Thymus (tissue), 11 donors: ENCODE data around the gene BASP1. TPM values are rescaled to one million over a fixed set of nuclear protein-coding genes. Genes with fewer than 3 reads are reported as not detected.

Experiments
- DNase-seq, 9 donors: peaks; one replicate each; pipeline ENCODE4 v3.0.0-alpha.2; 2013; ENCODE audit warnings: low spot score in 9 of 9, low read depth in 6 of 9, missing footprints in 1 of 9
- H3K27ac ChIP-seq, 2 donors: one replicate each; pipeline ENCODE4 v1.5.1; 2013; ENCODE audit warnings: control low read depth in 1 of 2, low read depth in 1 of 2, low read length in 1 of 2, mild to moderate bottlenecking in 1 of 2, moderate library complexity in 1 of 2
- H3K27me3 ChIP-seq, 2 donors: one replicate each; pipeline ENCODE4 v1.5.1; 2013; ENCODE audit warnings: low read length in 1 of 2; ENCODE audit not compliant: control insufficient read depth in 2 of 2, insufficient read depth in 1 of 2
- H3K36me3 ChIP-seq, 2 donors: one replicate each; pipeline ENCODE4 v1.5.1; 2013; ENCODE audit warnings: low read length in 1 of 2, mild to moderate bottlenecking in 1 of 2, moderate library complexity in 1 of 2; ENCODE audit not compliant: control insufficient read depth in 2 of 2, insufficient read depth in 2 of 2
- H3K4me1 ChIP-seq, 2 donors: one replicate each; pipeline ENCODE4 v1.5.1; 2013; ENCODE audit warnings: low read length in 2 of 2; ENCODE audit not compliant: control insufficient read depth in 2 of 2, insufficient read depth in 2 of 2
- H3K4me3 ChIP-seq, 2 donors: one replicate each; pipeline ENCODE4 v1.5.1; 2013; ENCODE audit warnings: low read length in 2 of 2, control low read depth in 1 of 2, mild to moderate bottlenecking in 1 of 2
- H3K9me3 ChIP-seq, 2 donors: one replicate each; pipeline ENCODE4 v1.5.1; 2013; ENCODE audit warnings: low read length in 1 of 2, mild to moderate bottlenecking in 1 of 2; ENCODE audit not compliant: control insufficient read depth in 2 of 2, insufficient read depth in 1 of 2
- WGBS: extraction: QIAGEN DNeasy Blood & Tissue Kit; methylation state at CpG from one replicate; pipeline ENCODE4 v1.1.7; 2013; 5-methylcytosine and 5-hydroxymethylcytosine counted together
- polyA plus RNA-seq: library from polyadenylated mRNA; stranded (reverse); fragments of 200-250 nt; gene quantifications from one replicate; pipeline ENCODE4 v1.2.3, GENCODE V29; 2013
- total RNA-seq: library from RNA; stranded (reverse); fragments of 120-200 nt; gene quantifications from one replicate; pipeline ENCODE4 v1.2.4, GENCODE V29; 2013
- donor health status: healthy.

Gene BASP1
- total and polyA plus RNA-seq, 2 donors = 24.3 to 53.5 TPM

DNA sequence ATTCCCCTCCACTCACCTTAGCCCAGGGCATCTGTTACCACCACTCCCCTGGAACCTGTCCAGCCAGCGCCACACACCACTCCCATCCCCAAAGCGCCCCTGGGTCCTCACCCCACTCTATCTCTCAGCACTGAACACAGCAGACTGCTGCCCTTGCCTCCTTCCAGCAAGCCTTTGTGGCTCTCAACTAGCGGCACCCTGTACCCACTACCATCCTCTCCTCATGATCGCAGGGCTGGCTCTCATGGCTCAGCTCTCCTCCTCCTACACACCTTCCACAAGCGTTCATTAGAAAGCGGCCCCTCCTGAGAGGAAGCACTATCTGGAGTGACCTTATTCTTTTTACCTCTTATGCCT, 13.3 kb upstream of the BASP1 start:
- no peak for DNase-seq
- 86% methylated on average over 6 of the region's 6 CpGs for WGBS
- no peaks in the 10 kb centered on the region for H3K27me3 ChIP-seq
- no peak overlapping the region for H3K4me3 ChIP-seq
- H3K36me3 ChIP-seq = no peaks in the 10 kb centered on the region
- no peaks in the 10 kb centered on the region for H3K4me1 ChIP-seq
- H3K9me3 ChIP-seq = no peaks in the 10 kb centered on the region
- no peak overlapping the region for H3K27ac ChIP-seq

DNA sequence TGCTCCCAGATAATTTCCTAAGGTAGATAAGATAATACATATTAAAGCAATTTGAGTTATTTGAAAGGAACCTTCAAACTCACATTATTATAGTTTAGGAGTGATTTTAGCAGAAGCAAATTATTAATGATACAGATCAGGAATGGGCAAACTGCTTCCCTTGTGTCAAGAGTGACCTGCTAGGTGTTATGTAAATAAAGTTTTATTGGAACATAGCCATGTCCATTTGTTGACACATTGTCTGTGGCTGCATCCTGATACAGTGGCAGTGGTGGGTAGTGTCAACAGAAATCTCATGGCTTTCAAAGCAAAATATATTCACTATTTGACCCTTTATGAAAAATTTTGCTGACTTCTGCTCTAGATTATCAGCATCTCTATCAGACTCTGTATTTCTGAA, 11.4 kb upstream of the BASP1 start:
- no peak for DNase-seq
- Histone ChIP-seq H3K4me3 (no peak overlapping the region), H3K27me3 (no peaks in the 10 kb centered on the region), H3K27ac (no peak overlapping the region), H3K4me1 (no peaks in the 10 kb centered on the region), H3K9me3 (no peaks in the 10 kb centered on the region), H3K36me3 (no peaks in the 10 kb centered on the region)

- Histone ChIP-seq H3K9me3 (no peaks in the 10 kb centered on the region), H3K4me1 (peaks cover 0 to 9% of the 10 kb centered on the region in 2 donors), H3K36me3 (no peaks in the 10 kb centered on the region), H3K27me3 (peaks cover 6 to 15% of the 10 kb centered on the region in 2 donors), H3K27ac (no peak overlapping the region), H3K4me3 (no peak overlapping the region)
- 89% methylated on average over 4 of the region's 4 CpGs for WGBS
- DNase-seq = no peak
These were observed 5.2 kb upstream of the BASP1 start for GRCh38 chr5:17212191-17212590.

- H3K4me3 ChIP-seq = no peak overlapping the region
- 76% methylated on average over 3 of the region's 3 CpGs for WGBS
- H3K27ac ChIP-seq = no peak overlapping the region
- H3K4me1 ChIP-seq = peaks cover 0 to 9% of the 10 kb centered on the region in 2 donors
- H3K9me3 ChIP-seq = no peaks in the 10 kb centered on the region
- no peaks in the 10 kb centered on the region for H3K36me3 ChIP-seq
- no peak for DNase-seq
- H3K27me3 ChIP-seq = peaks cover 12 to 20% of the 10 kb centered on the region in 2 donors
These were observed 4.4 kb upstream of the BASP1 start for GRCh38 chr5:17212996-17213395.

DNA sequence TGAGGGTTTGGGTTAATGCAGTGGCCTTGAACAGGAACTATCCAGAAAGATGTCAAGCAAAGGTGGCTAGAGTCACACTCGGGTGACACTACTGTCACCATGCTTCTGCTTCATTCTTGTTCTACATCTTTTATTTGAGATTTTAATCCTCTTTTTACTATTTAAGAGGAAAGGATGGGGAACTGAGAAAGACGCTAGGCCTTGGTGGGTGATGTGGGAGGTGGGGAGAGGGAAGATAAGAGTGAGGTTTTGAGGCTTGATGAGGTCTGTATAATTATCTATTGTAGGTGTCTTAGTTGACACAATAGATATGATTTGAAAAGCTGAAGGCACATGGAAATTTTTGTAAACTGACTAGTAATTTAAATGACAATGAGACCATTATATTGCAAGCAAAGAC, 3.5 kb upstream of the BASP1 start:
- H3K27ac ChIP-seq = no peak overlapping the region
- H3K9me3 ChIP-seq = no peaks in the 10 kb centered on the region
- WGBS = 84% methylated on average over 2 of the region's 2 CpGs
- H3K36me3 ChIP-seq = no peaks in the 10 kb centered on the region
- H3K27me3 ChIP-seq = peaks cover 21 to 29% of the 10 kb centered on the region in 2 donors
- peaks cover 0 to 13% of the 10 kb centered on the region in 2 donors for H3K4me1 ChIP-seq
- no peak for DNase-seq
- H3K4me3 ChIP-seq = no peak overlapping the region

DNA sequence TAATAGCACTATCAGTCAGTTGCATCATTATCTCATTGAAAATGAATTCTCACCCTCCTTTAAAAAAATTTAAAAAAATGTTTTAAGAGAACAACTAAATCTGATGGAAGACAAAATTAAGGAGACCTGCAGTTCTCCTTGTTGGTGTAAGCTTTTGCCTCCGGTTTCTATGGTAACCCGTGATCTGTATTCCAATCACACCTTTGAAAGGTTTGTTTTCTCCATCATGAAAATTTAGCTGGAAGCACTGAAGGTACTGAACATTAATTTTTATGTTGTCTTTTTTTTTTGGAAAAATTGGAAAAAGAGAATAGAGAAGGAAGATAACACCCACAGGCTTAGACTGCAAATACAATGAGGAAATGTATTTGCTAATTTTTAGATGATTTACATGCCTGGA, 2.5 kb upstream of the BASP1 start:
- DNase-seq = no peak
- peaks cover 0 to 13% of the 10 kb centered on the region in 2 donors for H3K4me1 ChIP-seq
- H3K27ac ChIP-seq = no peak overlapping the region
- WGBS = 96% methylated on average over 2 of the region's 2 CpGs
- no peaks in the 10 kb centered on the region for H3K36me3 ChIP-seq
- no peaks in the 10 kb centered on the region for H3K9me3 ChIP-seq
- H3K27me3 ChIP-seq = peaks cover 25 to 37% of the 10 kb centered on the region in 2 donors
- no peak overlapping the region for H3K4me3 ChIP-seq

GRCh38 chr5:17215361-17215760, 2.1 kb upstream of the BASP1 start:
- H3K36me3 ChIP-seq = no peaks in the 10 kb centered on the region
- DNase-seq = no peak
- no peak overlapping the region for H3K27ac ChIP-seq
- peaks cover 0 to 13% of the 10 kb centered on the region in 2 donors for H3K4me1 ChIP-seq
- 92% methylated on average over 2 of the region's 2 CpGs for WGBS
- no peak overlapping the region for H3K4me3 ChIP-seq
- H3K9me3 ChIP-seq = no peaks in the 10 kb centered on the region
- H3K27me3 ChIP-seq = peaks cover 26 to 37% of the 10 kb centered on the region in 2 donors

DNA sequence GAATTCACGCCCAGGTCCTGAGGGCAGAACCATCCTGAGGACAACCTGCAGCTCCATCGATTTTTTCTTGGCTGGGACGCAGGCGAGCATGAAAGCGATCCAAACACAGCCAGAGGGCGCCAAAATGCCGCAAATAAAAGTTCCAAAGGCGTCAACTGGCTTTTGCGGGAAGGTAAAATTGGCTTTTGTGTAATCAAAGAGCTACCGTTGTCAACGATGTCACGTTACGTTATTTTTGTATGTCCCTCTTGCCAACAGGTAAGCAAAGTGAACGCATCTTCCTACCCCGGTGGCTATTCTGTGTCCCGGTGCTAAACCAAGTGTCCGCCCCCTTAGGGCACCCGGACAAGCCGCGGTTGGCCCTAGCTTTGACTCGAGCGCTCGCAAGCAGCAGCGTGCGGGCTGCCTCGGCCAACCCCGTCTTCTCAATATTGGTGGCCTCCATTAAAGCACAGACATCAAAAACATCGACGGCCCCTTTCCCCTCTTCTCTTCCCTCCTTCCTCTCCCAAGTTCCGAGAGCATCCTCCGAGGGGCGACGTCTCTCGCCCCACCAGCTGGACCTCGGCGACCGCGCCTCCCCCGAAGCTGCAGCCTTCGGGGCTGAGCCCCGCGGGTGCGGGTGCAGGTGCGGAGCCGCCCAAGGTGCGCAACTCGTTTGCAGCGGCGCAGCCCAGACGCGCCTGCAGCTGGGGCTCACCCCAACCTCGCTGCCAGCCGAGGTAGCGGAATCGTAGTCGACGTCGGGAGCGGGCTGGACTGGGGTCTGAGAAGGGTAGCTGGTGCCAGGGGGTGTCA, 1.1 kb upstream of the BASP1 start:
- no peaks in the 10 kb centered on the region for H3K36me3 ChIP-seq
- 2% methylated on average over 59 of the region's 59 CpGs for WGBS
- H3K4me3 ChIP-seq = peak overlapping the region in 1 of 2 donors; percentile 12
- no peaks in the 10 kb centered on the region for H3K9me3 ChIP-seq
- H3K27ac ChIP-seq = peak overlapping the region in 1 of 2 donors; percentile 15
- DNase-seq = peak in 8 of 9 donors; percentile 48 to 89 (median 56)
- peaks cover 0 to 13% of the 10 kb centered on the region in 2 donors for H3K4me1 ChIP-seq
- H3K27me3 ChIP-seq = peaks cover 29 to 37% of the 10 kb centered on the region in 2 donors

- H3K27me3 ChIP-seq = peaks cover 29 to 37% of the 10 kb centered on the region in 2 donors
- H3K4me3 ChIP-seq = peak overlapping the region; percentile 12 to 50
- peak in 2 of 9 donors; percentile 26 to 56 for DNase-seq
- peaks cover 0 to 13% of the 10 kb centered on the region in 2 donors for H3K4me1 ChIP-seq
- no peaks in the 10 kb centered on the region for H3K36me3 ChIP-seq
- peak overlapping the region in 1 of 2 donors; percentile 15 for H3K27ac ChIP-seq
- H3K9me3 ChIP-seq = no peaks in the 10 kb centered on the region
- WGBS = 6% methylated on average over 21 of the region's 22 CpGs
These were observed 398 bp upstream of the BASP1 start for GRCh38 chr5:17216974-17217492.
